NCI-H1092 (cell line): ENCODE results near the gene BRIP1.
"Not testable (repeated sequence)": the region's sequence is repeated elsewhere in the genome, so short reads cannot be mapped to it uniquely, and the experiment has no call there.

Source experiments
- DNase-seq: peaks from one replicate; lab custom pipeline; 2025; lab: John Stamatoyannopoulos, UW

BRIP1 gene

DNA sequence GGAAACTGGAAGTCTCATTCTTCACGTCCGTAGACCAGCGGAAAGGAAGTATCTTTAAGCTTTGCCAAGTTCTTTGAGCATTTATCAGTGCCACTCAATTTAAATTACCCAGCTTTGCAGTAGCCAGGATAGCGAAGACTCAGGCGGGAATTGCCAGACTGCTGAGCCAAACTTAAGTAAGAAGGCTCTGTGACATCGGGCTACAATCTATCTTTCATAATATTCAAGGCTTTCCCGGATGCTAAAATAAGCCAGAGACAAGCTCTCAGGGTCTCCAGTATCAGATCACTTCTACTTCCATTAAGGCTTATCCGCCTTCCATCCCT is 436 bp upstream of the BRIP1 start:
- DNase-seq, result no peak

DNA sequence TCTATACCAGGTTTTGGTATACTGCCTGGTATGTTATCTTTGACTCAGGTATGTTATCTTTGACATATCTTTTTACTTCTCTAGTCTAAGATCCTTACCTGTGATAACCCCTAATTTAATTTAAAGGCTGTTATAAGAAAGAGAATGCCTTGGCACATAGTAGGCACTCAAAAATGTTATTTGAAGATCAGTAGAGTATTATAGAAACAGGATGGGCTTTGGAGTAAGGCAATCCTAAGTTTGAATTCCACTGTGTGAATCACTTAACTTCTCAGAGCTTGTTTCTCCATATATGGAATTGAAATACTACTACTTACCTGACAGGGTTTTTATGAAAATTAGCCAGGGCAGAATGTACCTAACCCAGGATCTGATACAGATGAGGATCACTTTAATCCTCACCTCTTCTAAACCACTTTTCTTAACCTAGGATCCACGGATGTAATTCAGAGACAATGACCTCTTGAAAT is 1.2 kb downstream of the BRIP1 start:
- no peak for DNase-seq

DNA sequence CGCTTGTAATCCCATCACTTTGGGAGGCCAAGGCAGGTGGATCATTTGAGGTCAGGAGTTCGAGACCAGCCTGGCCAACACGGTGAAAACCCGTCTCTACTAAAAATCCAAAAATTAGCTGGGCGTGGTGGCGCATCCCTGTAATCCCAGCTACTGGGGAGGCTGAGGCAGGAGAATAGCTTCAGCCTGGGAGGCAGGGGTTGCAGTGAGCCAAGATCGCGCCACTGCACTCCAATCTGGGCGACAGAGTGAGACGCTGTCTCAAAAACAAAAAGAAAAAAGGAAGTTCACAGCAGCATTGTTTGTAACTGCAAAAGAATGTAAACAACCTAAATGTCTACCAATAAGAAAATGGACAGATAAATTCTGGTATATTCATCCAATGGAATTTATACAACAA is 2.9 kb downstream of the BRIP1 start:
- DNase-seq, result not testable (repeated sequence)

DNA sequence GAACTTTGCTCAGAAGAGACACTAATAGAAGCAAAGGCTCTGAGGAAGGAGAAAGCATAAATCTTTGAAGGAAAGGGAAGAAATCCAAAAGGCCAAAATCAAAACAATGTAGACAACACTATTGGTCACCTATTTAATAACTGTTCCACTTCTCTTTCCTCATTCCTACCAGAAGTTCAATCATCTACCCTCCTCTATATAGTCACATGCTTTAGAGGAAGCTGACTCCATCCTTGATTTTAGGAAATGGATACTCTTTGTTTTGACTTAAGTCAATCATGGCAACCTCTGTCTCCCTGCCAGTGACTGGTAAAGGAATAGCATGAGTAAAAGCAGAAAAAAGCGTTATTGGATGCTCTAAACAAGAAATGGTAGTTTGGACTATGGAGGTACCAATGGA is 7.3 kb downstream of the BRIP1 start:
- no peak for DNase-seq

DNA sequence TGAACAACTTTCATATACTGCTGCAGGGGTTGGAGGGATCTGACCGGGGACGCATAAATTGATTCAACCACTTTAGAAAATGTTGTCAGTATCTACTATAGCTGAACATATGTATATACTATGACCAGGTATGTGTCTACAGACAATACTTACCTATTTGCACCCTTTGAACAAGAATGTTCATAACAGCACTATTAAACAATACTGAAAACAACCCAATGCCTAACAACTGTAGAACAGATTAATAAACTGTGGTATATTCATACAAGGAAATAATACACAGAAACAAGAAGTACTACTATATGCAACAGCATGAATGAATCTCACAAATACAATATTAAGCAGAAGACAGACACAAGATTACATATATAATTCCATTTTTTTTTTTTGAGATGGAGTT is 10.5 kb downstream of the BRIP1 start:
- no peak for DNase-seq

DNA sequence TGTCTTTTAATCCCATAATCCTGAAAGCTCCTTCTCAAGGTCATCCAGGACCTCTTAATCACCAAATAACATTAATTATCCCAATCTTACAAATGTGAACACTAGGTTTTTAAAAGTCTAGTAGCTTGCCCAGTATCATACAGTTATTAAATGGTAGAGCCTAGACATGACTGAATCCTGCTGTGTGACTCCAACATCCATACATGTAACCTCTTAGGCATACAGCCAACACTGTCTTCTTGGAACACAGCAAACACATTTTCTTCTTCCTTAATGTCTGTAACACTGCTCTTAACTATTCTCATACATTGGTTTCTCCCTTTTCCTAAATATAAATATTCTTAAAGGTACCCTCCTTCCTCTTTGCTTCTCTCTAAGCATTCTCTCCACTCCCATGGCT is 13.7 kb downstream of the BRIP1 start:
- DNase-seq, result no peak

DNA sequence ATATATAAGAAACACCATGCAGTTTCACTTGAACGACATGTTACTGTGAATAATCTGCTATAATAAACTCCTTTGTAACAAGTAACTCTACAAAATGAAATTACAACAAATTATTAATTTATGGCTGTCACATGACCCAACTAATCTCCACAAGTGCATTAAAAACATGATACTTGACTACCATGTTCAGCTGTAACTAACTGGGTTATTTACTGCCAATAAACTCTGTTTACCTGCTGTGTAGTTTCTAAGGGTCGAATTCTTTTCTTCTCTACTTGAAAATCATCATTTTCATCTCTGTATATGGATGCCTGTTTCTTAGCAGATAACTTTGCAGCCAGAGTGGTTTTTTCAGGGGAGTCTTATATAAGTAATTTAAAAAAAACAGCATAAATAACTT is 14.4 kb downstream of the BRIP1 start:
- DNase-seq, result no peak

DNA sequence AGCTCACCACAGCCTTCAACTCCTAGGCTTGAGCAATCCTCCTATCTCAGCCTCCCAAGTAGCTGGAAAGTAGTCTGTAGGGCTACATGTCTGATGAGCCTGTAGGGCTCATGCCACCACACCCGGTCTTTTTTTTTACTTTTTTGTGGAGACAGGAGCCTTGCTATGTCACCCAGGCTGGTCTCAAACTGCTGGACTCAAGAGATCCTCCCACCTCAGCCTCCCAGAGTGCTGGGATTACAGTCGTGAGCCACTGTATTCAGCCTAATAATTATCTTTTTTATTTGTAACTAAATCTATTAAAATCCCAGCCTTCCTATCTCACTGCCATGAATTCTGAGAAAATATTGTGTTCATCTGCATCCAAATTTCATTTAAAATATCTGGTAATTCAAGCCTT is 15.1 kb downstream of the BRIP1 start:
- DNase-seq, result no peak

DNA sequence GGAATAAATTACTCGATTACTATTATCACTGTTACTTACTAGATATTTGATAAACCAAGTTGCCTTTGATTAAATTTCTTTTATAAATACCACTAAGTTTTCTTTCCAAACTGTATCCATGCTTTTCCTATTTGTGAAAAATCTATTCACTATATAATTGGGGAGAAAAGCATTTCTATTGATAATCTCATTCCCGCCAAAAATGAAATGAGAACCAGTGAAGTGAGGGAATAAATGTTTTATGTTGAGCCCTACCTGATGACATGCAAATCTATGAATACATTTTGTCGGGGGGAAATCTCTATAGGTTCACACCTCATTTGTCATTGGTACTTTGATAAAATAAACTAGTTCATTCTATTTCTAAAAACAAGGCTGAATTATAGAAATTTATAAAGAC is 15.7 kb downstream of the BRIP1 start:
- no peak for DNase-seq

DNA sequence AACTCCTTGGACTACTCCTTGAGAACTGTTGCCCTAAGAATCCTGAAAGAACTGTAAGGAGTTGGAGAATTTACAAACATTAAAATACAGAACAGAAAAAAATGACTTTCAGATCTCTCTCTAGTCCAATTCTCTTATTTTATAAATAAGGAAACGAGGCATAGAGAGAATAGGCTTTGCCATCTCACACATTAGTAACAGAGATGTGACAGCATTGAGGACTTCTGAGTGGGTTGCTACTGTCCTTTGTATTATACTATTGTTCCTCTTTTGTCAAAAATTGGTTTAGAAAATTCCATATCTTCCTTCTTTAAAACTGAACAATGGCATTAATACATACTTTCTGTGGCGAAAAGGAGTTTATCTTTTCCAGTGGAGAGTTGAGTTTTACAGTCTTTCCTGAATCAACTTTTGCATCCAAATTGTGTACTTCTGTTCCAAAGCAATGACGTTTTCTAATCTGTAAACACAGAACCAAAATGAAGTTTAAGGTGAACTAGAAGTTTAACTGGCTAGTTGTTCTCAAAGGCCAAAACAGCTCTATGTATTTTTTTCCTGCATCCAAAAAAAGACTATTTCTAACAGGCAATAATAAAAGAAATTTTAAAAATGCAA is 16.5 kb downstream of the BRIP1 start:
- no peak for DNase-seq

DNA sequence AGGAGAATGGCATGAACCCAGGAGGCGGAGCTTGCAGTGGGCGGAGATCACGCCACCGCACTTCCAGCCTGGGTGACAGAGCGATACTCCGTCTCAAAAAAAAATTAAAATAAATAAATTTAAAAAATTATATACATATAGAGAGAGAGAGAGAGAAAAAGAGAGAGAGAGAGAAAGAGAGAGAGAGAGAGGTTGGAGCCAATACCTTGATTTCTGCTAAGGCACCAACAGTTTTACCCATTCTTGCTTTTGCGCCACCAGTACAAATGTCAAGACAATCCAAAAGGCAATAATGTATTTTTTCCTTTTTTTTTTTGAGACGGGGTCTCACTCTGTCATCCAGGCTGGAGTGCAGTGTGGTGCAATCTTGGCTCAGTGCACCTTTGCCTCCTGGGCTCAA is 17.2 kb downstream of the BRIP1 start:
- no peak for DNase-seq

DNA sequence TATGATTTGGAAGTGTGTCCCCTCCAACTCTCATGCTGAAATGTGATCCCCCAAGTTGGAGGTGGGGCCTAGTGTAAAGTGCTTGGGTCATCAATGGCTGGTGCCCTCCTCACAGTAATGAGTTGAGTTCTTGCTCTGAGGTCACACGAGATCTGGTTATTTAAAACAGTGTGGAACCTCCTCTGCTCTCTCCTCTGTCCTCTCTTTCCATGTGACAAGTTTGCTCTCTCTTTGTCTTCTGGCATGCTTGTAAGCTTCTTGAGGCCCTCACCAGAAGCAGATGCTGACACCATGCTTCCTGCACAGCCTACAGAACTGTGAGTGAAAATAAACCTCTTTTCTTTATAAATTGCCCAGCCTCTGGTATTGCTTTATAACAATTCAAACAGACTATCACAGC is 19.9 kb downstream of the BRIP1 start:
- no peak for DNase-seq

DNA sequence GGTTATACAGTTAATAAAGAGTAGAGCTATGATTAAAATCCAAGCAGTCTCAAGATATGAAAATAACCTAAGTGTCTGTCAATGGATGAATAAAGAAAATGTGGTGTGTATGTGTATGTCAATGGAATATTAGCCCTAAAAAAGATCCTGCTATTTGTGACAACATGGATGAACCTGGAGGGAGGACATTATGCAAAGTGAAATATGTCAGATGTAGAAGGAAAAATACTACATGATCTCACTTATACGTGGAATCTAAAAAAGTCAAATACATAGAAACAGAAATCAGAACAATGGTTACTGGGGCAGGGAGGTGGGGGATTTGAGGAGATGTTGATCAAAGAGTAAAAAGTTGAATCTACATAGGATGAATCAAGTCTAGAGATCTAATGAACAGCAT is 20.4 kb downstream of the BRIP1 start:
- no peak for DNase-seq

DNA sequence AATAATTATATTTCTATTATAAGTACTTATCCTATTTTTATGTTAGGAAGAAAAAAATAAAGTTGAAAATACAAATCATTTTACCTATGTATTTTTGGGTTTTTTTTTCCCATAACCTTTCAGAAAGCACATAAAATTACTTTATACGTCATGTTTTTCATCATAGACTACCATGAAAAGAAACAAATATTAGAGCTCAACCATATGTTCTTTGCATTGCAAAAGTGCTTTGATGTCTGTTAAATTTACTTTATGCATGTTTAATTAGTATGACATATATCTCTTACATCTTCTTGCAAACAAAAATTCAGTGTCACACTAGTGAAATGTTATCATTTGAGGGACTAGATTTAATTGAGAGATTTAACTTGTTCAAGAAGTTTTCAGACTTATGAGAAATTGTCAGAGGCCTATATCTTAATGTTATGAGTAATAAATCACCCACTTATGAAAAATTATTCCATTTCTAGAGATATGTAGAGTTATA is 24.0 kb downstream of the BRIP1 start:
- no peak for DNase-seq

DNA sequence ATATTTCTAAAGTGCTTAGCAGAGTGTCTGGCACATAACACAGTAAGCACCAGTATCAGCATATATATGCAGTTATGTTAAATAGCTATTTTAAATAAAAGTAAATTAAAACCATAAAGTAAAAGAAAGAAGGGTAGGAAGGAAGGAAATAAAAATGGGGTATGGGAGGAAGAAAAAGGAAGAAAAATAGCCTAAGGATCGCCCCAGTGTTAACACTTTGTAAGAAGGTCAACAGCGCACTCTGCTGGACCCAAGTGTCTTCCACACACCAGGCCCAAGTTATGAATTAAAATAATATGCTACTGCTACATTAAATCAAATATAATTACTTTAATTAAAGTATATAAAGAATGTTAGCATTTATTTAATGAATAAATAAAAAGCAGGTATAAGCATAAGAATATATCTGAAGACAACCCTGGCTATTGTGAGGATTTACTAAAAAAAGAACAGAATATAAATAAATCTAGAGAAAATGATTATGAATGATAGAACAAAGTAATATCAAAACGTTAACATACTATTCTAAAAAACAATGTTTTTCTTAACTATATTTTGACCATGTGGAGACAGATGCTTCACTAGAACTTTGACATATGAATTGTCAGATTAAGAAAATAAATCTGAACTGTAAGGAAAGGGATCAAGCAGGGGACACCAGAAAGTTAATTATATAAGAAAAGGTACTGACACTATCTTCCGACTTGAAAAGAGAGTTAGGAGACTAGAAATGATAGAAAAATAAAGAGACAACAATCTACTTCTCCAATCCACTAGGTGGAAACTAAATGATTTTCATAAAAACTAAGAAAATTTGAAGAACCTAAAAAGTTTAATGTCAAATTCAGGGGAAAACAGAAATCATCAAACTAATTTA is 25.9 kb downstream of the BRIP1 start:
- no peak for DNase-seq

DNA sequence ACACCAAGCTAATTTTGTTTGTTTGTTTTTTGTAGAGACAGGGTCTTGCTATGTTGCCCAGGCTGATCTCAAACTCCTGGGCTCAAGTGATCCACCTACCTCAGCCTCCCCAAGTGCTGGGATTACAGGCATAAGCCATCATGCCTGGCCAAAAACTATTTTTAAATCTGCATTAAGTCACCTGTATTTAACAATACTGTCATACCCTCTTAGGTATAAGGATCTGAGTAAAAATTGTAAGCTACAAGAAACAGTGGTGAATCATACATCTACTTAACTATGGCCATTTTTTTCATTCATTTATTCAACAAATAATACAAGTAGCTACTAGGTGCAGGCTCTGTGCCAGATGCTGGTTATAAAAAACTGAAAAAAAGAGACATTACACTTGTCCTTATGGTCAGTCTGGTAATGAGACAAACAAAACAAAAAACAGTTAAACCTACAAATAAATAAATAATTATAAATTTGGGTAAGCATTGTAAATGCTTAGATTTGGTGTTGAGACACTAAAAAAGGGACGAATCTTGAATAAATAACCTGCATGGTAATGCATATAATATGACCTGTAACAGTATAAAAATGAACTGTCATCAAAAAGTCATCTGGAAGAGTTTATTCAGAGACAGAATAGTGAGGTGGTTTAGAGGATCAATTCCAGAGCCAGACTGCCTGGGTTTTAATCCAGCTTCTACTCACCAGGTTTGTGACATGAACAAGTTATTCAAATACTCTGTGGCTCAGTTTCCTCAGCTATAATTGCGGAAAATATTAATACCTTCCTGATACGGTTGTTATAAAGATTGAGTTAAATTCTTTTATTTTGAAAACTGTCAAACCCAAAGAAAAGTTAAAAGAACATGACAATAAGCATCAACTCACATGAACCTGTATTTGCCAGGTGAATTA is 26.8 kb downstream of the BRIP1 start:
- no peak for DNase-seq

DNA sequence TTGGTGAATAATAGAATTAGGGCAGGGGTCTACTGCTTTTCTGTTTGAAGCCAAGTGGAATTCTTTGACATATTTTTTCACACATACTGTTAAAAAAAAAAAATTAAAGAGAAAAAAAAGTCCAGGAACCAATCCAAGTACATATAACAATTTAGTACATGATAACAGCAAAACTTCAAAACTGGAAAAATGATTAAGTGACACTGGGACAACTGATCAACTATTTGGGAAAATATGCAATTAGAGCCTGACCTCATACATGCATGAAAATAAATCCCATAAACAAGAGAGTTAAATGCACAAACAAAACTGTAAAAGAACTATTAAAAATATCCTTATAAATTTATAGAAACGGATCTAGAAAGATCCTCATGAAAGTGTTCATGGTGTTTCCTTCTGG is 27.7 kb downstream of the BRIP1 start:
- DNase-seq, result no peak

DNA sequence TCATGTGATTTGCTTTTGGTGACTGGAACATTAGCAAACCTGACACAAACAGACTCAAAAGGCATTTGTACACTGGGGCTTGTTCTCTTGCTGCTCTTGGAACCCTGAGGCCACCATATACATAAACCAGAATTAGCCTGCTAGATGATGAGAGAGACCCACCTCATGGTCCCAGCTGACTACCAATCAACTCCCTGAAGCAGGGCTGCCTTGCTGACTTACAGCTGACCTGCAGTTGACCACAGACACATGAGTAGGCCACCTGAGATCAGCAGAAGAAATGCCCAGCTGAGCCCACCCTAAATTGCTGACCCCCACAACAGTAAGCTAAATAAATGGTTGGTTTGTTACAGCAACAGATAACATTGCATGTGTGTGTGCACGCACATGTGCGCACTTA is 28.7 kb downstream of the BRIP1 start:
- DNase-seq, result no peak

DNA sequence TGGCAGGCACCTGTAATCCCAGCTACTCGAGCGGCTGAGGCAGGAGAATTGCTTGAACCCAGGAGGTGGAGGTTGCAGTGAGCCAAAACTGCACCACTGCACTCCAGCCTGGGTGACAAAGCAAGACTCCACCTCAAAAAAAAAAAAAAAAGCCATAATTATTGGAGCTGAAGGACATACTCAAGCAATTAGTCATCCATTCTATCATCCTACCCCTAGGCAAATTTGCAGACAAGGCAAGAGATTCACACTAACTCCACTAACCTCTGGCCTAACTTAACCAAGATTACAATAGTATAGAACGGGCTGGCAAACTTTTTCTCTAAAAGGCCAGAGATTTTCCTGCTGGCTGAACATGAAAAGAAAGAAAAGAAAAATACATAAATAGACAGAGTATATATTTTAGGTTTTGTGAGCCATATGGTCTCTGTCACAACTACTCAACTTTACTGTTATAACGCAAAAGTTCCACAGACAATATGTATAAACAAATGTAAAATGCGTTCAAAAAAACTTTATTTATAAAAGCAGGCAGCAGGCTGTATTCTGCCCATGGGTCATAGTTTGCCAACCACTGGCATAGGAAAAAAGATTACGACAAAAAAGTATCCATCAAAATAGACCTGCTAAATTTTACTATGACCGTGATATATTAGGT is 29.7 kb downstream of the BRIP1 start:
- DNase-seq, result no peak

DNA sequence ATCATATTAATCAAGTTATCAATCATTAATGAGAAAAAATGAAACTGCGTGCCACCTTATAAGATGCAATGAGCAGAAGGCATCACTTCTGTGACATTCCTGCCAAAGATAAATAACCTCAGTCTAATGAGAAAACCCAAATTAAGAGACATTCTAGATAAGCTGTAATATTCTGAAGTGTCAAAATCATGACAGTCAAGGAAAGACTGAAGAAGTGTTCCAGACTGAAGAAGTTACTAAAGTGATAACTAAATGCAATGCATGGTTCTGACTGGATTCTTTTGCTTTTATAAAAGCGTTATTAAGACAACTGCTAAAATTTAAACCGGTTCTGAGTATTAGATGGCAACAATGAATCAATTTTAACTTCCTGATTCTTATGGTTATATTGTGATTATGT is 30.9 kb downstream of the BRIP1 start:
- no peak for DNase-seq

DNA sequence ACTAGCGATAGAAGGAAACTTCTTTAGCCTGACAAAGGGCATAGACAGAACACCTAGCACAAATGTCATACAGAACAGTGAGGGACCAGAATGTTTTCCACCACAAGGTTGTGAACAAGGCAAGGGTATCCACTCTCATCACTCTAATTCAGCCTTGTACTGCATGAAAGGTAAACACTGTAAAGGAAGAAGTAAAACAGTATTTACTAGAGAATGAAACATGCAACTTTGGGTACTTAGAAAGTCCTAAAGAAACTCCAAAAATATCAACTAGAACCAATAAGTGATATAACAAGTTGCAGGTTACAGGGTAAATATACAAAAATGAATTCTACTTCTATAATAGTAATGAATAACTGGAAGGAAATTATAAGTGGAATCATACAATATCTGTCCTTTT is 32.2 kb downstream of the BRIP1 start:
- no peak for DNase-seq

DNA sequence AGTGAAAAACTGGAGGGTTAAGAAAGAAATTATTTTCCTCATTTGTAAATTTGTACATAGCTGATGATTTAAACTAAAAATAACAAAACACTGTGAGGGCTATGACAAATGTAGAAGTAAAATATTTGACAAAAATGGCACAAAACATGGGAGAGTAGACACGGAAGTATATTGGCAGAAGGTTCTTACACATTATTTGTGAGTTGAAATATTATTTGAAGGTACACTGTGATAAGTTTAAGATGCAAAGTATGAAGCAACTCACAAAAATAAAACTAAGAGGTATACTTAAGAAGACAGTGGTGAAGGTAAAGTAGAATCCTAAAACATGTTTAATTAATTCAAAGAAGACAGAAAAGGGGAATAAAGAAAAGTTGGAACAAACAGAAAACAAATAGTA is 34.6 kb downstream of the BRIP1 start:
- no peak for DNase-seq
